ACC112 (cell line): ENCODE results near the gene HYKK.
"Not testable (repeated sequence)": the region's sequence is repeated elsewhere in the genome, so short reads cannot be mapped to it uniquely, and the experiment has no call there.

Experiments used
- H2AFZ ChIP-seq: fragments of 200-600 bp; sonication (generic); one replicate; pipeline ENCODE4 v1.6.0; 2017; ENCODE audit warnings: antibody characterized with exemption, low read length; ENCODE audit not compliant: unreplicated experiment
- H3K27ac ChIP-seq: fragments of 200-600 bp; sonication (generic); 2 replicates; pipeline ENCODE4 v1.5.1; 2014; ENCODE audit warnings: low read depth, mild to moderate bottlenecking, antibody characterized with exemption, low read length, moderate library complexity
- H3K27me3 ChIP-seq: fragments of 200-600 bp; sonication (generic); 2 replicates; pipeline ENCODE4 v1.6.1; 2014; ENCODE audit warnings: mild to moderate bottlenecking, antibody characterized with exemption, low read length, moderate library complexity, mixed read lengths; ENCODE audit not compliant: insufficient read depth
- H3K36me3 ChIP-seq: fragments of 200-600 bp; sonication (generic); 2 replicates; pipeline ENCODE4 v1.6.1; 2016; ENCODE audit warnings: mild to moderate bottlenecking, antibody characterized with exemption, low read length, moderate library complexity, mixed read lengths; ENCODE audit not compliant: insufficient read depth
- H3K4me1 ChIP-seq: fragments of 200-600 bp; sonication (generic); one replicate; pipeline ENCODE4 v1.6.1; 2016; ENCODE audit warnings: low read length, mixed read lengths; ENCODE audit not compliant: insufficient read depth, unreplicated experiment, control insufficient read depth
- H3K4me3 ChIP-seq: fragments of 200-600 bp; sonication (generic); 2 replicates; pipeline ENCODE4 v1.5.1; 2014; ENCODE audit warnings: mild to moderate bottlenecking, low read depth, low read length
- H3K79me2 ChIP-seq: fragments of 200-600 bp; sonication (generic); one replicate; pipeline ENCODE4 v1.6.0; 2016; ENCODE audit warnings: low read length; ENCODE audit not compliant: control insufficient read depth, unreplicated experiment, insufficient read depth

The HYKK gene

DNA sequence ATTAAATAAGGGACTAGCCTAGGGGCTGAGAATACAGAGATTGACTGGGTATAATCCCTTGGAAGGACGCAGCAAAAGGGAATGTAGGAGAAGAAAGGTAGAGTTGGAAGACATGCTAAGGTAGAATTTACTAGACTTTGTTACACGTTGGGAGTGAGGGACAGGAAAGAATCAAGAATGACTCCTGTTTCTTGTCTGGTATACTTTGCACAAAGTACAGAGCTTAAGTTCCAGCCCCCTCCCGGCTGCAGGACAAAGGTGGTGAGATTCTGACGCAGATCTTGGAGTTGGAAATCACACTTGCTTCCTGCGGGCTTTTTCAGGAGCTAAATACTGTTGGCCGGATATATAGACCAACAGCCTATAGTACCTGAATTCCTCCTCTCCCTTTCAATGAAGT is 895 bp downstream of the HYKK start:
- H2AFZ ChIP-seq, result peak overlapping the region; percentile 70
- no peaks in the 10 kb centered on the region for H3K36me3 ChIP-seq
- H3K4me1 ChIP-seq, result no peaks in the 10 kb centered on the region
- H3K79me2 ChIP-seq, result no peaks in the 10 kb centered on the region
- no peaks in the 10 kb centered on the region for H3K27me3 ChIP-seq
- peak overlapping the region; percentile 81 for H3K4me3 ChIP-seq
- H3K27ac ChIP-seq, result no peak overlapping the region

DNA sequence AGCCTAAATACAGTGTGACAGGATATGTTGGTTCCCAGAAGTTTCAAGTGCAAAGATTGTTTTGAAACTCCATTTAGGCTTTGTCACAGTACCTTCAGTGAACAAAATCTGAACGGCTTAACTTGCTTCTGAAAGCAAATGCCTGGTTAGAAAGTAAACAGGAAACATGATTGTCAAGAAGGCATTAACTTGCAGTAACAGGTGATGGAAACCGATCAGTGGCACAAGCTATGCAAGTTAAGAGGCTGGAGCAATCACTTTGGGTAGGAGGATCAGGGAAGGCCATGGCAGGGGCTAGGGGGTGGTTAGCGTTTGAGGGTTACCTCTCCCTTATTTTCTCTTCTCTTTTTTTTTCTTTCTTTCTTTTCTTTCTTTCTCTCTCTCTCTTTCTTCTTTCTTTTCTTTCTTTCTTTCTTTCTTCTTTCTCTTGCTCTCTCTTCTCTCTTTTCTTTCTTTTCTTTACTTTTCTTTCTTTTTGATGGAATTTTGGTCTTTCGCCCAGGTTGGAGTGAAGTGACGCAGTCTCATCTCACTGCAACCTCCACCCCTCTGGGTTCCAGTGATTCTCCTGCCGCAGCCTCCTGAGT is 2.4 kb downstream of the HYKK start:
- Histone ChIP-seq H3K79me2 (no peaks in the 10 kb centered on the region), H3K36me3 (no peaks in the 10 kb centered on the region), H2AFZ (no peak overlapping the region), H3K4me1 (no peaks in the 10 kb centered on the region), H3K4me3 (no peak overlapping the region), H3K27me3 (no peaks in the 10 kb centered on the region), H3K27ac (no peak overlapping the region)

DNA sequence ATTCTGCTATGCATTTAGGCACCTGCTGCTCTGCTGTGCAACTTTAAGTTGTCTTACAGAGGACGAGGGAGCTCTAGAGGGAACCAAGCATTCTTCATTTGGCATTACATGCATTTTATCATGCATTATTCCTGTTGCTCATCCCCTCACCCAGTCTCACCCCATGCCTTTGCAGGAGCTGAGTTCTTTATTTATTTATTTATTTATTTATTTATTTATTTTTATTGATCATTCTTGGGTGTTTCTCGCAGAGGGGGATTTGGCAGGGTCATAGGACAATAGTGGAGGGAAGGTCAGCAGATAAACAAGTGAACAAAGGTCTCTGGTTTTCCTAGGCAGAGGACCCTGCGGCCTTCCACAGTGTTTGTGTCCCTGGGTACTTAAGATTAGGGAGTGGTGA is 12.7 kb downstream of the HYKK start:
- not testable (repeated sequence) for H3K27ac ChIP-seq, H3K4me1 ChIP-seq, H3K4me3 ChIP-seq, H3K36me3 ChIP-seq, H2AFZ ChIP-seq, H3K27me3 ChIP-seq, H3K79me2 ChIP-seq

DNA sequence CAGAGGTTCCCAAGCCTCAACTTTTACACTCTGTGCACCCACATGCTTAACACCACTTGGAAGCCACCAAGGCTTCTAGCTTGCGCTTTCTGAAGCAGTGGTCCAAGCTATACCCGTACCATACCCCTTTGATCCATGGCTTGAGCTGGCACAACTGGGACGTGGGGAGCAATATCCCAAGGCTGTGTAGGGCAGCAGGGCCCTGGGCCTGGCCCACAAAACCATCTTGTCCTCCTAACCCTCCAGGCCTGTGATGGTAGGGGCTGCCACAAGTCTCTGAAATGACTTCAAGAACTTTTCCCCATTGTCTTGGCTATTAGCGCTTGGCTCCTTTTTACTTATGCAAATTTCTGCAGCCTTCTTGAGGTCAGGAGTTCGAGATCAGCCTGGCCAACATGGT is 16.9 kb downstream of the HYKK start:
- no peaks in the 10 kb centered on the region for H3K27me3 ChIP-seq
- H3K79me2 ChIP-seq, result no peaks in the 10 kb centered on the region
- no peaks in the 10 kb centered on the region for H3K36me3 ChIP-seq
- no peak overlapping the region for H3K4me3 ChIP-seq
- H2AFZ ChIP-seq, result no peak overlapping the region
- no peaks in the 10 kb centered on the region for H3K4me1 ChIP-seq
- no peak overlapping the region for H3K27ac ChIP-seq

DNA sequence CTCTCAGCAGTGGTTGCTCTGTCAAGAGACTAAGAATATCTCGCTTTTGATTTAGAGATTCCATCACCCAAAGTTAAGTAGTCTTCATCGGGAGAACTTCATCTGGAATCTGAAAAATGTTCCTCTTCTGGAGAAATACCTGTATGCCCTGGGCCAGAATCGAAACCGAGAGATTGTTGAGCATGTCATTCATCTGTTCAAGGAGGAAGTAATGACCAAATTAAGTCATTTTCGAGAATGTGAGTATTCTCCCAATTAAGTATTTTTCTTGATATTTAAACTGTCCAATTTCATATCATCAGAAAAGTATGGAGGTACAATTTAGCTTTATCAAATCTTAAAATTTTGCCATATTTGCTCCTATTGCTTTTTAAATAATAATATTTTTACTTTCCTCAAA is 19.9 kb downstream of the HYKK start:
- Histone ChIP-seq H3K36me3 (no peaks in the 10 kb centered on the region), H3K4me3 (no peak overlapping the region), H2AFZ (no peak overlapping the region), H3K79me2 (no peaks in the 10 kb centered on the region), H3K4me1 (no peaks in the 10 kb centered on the region), H3K27ac (no peak overlapping the region), H3K27me3 (no peaks in the 10 kb centered on the region)

DNA sequence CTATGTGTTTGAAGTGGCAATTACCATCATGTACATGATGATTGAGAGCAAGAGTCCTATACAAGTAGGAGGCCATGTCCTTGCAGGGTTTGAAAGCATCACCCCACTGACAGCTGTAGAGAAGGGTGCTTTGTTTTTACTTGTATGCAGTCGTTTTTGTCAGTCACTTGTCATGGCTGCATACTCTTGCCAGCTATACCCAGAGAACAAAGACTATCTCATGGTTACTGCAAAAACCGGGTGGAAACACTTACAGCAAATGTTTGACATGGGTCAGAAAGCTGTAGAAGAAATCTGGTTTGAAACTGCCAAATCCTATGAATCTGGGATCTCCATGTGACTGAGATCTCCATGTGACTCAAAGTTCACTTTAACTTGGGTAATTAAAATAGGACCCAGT is 26.0 kb downstream of the HYKK start:
- H3K27ac ChIP-seq, result no peak overlapping the region
- H3K4me3 ChIP-seq, result no peak overlapping the region
- no peaks in the 10 kb centered on the region for H3K27me3 ChIP-seq
- no peaks in the 10 kb centered on the region for H3K79me2 ChIP-seq
- H3K36me3 ChIP-seq, result no peaks in the 10 kb centered on the region
- H2AFZ ChIP-seq, result no peak overlapping the region
- H3K4me1 ChIP-seq, result no peaks in the 10 kb centered on the region

DNA sequence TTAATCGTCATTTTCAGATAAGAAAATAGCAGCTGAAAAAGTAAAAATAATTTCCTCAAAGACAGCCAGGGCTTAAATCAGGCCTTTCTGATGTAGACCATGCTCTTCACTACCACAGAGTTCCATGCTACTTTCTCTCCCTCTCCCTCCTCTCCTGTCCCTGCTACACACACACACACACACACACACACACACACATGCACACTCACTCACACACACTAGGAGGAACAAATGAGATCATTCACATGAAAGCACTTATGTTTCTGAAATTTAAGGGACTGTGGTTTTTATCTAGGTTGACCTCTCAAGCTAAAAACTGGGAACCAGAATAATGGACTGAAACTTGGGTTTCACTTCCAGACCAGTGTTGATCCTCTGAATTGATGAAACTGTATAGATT is 28.8 kb downstream of the HYKK start:
- H3K27me3 ChIP-seq, result no peaks in the 10 kb centered on the region
- no peak overlapping the region for H2AFZ ChIP-seq
- peaks cover 9% of the 10 kb centered on the region for H3K79me2 ChIP-seq
- no peak overlapping the region for H3K27ac ChIP-seq
- no peaks in the 10 kb centered on the region for H3K36me3 ChIP-seq
- no peak overlapping the region for H3K4me3 ChIP-seq
- no peaks in the 10 kb centered on the region for H3K4me1 ChIP-seq

DNA sequence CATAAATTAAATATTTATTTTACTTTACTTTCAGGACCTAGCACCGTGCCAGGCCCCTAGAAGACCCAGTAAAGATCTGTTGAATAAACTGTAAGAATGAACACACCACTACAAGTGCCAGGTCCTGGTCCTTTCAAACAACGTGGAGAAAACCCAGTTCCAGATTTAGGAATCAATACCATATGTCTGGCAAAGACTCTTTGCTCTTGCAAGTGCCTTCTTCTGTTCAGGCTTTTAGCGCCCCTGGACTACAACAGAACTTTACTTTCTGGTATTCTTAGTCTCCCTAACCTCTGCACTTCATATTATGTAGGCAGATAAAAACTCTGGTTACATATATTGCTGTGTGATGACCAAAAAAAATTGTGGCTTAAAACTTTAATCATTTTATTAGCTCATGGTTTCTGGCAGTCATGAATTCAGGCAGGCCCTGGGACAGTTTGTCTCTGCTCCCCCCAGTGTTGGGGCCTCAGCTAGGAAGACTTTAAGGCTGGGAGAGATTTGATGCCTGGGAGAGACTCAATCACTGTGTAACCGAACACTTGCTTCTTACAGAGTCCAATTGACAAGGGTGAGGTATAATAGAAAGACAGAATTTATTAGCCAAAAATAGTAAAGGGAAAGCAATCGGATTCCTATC is 30.0 kb downstream of the HYKK start:
- H3K27ac ChIP-seq, result no peak overlapping the region
- no peak overlapping the region for H2AFZ ChIP-seq
- H3K79me2 ChIP-seq, result peaks cover 21% of the 10 kb centered on the region
- no peaks in the 10 kb centered on the region for H3K27me3 ChIP-seq
- H3K4me1 ChIP-seq, result peaks cover 8% of the 10 kb centered on the region
- no peak overlapping the region for H3K4me3 ChIP-seq
- peaks cover 3% of the 10 kb centered on the region; the same call in 1 of the 2 replicates for H3K36me3 ChIP-seq

DNA sequence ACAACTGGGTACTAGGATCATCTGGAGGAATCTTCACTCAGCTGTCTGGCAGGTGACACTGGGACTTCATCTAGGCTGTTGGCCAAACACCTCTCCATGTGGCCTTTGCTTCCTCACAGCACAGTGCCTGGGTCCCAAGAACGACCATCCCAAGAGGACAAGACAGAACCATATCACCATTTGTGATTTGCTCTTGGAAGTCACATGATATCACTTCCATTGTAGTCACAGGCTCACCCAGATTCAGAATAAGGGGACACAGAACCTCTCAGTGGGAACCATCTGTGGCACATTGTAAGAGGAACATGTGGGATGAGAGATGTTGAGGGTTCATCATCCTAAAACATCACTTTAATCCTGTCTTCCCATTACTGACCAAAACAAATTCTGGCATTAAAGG is 31.0 kb downstream of the HYKK start:
- Histone ChIP-seq H3K27ac (no peak overlapping the region), H3K36me3 (peaks cover 12% of the 10 kb centered on the region), H3K4me3 (no peak overlapping the region), H3K4me1 (peaks cover 17% of the 10 kb centered on the region), H3K79me2 (peaks cover 31% of the 10 kb centered on the region), H2AFZ (no peak overlapping the region), H3K27me3 (no peaks in the 10 kb centered on the region)

DNA sequence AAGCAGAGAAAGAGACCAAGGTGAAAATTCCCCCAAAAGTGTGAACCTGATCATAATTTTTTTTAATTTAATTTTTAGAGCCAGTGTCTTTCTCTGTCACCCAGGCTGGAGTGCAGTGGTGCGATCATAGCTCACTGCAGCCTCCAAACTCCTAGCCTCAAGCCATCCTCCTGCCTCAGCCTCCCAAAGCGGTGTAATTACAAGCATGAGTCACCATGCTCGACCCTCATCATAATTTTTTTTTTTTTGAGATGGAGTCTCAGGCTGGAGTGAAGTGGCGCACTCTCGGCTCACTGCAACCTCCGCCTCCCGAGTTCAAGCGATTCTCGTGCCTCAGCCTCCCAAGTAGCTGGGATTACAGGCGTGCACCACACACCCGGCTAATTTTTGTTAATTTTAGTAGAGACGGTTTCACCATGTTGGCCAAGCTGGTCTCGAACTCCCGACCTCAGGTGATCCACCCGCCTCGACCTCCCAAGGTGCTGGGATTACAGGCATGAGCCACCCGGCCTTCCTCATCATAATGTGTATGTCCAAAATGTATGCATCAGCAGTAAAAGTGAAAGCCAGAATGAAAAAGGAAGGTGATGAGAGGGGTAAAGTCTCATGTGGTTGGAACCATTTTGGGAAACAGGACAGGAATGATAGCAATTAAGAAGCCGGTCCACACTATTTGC is 32.2 kb downstream of the HYKK start:
- peak overlapping the region; percentile 83 for H3K4me3 ChIP-seq
- not testable (repeated sequence) for H3K27me3 ChIP-seq
- H3K36me3 ChIP-seq, result peaks cover 17% of the 10 kb centered on the region
- peaks cover 17% of the 10 kb centered on the region for H3K4me1 ChIP-seq
- peaks cover 31% of the 10 kb centered on the region for H3K79me2 ChIP-seq
- H3K27ac ChIP-seq, result peak overlapping the region; percentile 69; the same call in 1 of the 2 replicates
- H2AFZ ChIP-seq, result peak overlapping the region; percentile 94
